Fibroblast of the conjunctiva (primary cell): ENCODE measurements around the gene BANF2.
"Not testable (repeated sequence)": the region's sequence is repeated elsewhere in the genome, so short reads cannot be mapped to it uniquely, and the experiment has no call there.

Experiments used
- DNase-seq: peaks from one replicate; pipeline ENCODE4 v3.0.0-alpha.2; 2010; ENCODE audit warnings: low read depth

BANF2 gene

GRCh38 chr20:17766226-17766625, 66.5 kb downstream of the BANF2 start:
- no peak for DNase-seq

GRCh38 chr20:17767624-17768023, 67.9 kb downstream of the BANF2 start:
- DNase-seq: no peak

DNA sequence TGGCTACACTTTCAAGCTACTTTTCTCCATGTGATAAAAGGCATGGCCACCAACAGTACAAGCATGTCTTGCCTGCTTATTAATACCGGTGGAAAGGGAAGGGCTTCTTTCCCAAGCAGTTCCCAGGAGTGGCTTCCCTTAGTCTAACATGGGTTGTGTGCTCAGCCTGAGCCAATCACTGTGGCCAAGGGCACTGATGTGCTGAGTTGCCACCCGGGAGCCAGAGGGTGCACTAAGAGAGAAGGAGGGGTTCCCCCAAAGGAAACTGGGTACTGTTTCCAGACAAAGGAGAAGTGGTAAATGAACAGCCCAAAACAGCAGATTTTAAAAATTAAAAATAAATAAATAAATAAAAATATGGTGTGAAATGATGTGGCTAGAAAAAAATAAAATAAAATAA, 68.5 kb downstream of the BANF2 start:
- DNase-seq: no peak

DNA sequence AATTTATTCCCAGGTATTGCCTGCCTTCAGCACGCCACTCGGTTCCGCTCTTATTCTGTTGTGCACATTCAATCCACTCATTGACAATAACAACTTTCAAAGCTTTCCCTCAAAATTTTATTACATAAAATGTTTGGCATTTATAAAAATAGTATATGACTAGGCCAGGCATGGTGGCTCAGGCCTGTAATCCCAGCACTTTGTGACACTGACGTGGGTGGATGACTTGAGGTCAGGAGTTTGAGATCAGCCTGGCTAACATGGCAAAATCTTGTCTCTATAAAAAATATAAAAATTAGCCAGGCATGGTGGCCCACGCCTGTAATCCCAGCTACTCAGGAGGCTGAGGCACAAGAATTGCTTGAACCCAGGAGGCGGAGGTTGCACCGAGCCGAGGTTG, 70.0 kb downstream of the BANF2 start:
- DNase-seq: not testable (repeated sequence)

DNA sequence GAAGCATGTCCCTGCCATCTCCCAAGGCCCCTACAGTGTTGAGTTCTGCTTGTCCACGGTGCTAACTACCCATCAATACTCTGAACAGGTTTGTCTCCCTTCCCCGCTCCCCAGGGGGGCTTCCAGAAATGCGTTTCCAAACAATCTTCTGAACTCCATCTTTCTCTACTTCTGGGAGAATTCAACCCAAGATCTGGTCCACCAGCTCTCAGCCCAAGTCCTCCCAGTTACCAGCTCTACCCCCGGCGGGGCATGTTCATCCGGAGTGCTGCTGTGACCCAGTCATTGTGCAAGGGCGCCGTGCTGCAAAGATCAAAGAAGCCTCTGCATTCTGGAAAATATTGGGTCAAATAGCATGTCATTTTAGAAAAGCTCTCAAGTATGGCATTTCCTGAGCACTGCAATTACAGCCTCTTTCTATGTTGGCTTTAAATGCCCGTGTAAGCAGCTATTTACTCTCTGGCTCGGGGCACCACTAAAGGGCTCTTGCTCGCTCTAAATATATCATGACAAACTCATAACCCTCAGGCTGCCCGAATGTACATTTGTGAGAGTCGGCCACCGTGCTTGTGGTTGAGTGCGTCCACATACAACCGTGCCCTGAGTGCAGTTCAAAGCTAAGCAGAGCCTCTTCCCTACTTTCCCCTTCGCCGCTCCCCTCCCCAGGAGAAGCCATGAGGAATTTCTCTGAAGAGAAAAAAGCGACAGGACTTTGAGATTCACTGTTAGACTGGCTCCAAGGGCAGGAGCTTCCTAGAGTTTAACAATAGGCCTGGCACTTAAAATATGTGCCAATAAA, 71.6 kb downstream of the BANF2 start:
- no peak for DNase-seq

DNA sequence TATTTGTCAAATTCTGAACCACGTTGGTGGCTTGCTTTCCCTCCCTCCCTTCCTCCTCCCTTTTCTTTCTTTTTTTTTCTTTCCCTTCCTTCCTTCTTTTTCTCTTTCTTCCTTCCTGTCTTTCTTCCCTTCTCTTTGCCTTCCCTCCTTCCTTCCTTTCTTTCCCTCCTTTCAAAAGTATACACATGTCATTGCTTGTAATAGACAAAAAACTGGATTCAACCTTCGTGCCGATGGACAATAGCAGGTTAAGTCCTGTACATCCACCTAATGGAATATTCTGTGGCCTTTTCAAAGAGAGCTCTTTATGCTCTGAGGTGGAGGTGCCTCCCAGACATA, 72.2 kb downstream of the BANF2 start:
- DNase-seq: no peak

DNA sequence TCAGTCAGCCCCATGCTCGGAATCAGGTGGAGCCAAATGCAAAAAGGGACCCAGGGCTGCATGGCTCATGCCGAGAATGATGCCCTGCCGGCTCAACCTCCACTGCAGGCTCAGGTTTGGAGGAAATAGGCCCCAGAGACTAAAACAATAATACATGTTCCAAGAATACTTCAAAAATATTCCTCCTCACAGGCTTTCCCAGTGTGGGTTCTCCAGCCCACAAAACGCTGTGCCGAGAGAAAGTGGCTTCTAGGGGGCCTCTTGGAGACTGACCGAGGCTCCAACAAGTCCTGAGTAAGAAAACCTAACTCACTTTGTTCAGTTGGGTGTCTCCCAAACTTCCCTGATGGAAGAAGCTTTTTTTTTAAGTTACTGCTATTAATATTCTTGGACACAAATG, 73.9 kb downstream of the BANF2 start:
- DNase-seq: no peak

DNA sequence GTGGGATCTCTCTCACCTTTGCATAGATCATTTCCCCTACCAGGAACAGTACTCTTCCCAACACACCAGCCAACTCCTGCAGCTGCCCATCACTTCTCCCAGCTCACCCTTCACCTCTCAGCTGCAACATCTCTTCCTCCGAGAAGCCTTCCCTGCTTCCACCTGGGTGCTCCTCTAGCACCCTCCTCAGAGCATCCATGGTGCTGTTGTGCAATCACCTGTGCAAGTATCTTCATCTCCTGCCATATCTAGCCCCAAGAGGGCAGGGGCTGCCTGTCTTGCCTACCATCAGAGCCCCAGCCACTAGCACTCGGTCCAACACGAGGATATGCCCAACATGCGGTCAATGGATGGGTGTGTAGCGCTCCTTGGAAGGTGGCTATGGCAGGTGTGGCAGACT, 75.8 kb downstream of the BANF2 start:
- no peak for DNase-seq

DNA sequence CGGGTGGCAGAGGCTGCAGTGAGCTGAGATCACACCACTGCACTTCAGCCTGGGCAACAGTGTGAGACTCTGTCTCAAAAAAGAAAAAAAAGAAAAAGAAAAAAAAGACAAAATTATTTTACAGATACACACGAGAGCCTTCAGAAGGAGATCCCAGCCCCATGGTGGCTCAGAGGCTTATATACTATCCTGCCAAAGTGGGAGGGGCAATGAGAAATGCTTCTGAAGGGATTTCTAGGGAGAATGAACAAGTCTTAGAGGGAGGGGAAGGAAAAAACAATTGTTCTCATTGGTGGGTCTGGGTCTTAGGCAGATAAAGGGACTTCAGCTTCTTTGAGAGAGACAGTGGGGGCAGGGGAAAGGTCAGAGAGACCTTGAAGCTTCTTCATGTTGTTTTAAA, 76.8 kb downstream of the BANF2 start:
- DNase-seq: no peak

GRCh38 chr20:17779011-17779410, 79.2 kb downstream of the BANF2 start:
- not testable (repeated sequence) for DNase-seq

- DNase-seq: no peak
Observed at GRCh38 chr20:17782768-17783167, 83.0 kb downstream of the BANF2 start.

DNA sequence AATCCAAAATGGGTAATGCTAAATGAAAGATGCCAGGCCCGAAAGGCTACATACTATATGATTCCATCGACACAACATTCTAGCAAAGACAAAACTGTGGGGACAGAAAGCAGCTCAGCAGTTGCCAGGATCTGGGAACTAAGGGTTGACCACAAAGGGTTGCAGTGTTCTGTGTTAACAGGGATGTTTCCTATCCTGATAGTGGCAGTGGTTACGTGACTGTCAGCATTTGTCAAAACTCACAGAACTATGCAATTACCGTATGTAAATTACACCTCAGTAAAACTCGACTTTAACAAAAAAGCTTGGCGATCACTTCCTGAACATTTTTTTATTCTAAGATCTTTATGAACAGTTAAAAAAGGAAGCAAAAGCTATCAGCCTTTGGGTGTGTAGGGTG, 83.9 kb downstream of the BANF2 start:
- DNase-seq: no peak

GRCh38 chr20:17785007-17785406, 85.2 kb downstream of the BANF2 start:
- no peak for DNase-seq
